SIG-M5 treated with dmso at 0.1 percent for 504 hours (cell line): ENCODE data around the gene LHFPL6.

Experiments
- DNase-seq: peaks from one replicate; lab custom pipeline; 2025; ENCODE audit not compliant: unreplicated experiment; lab: John Stamatoyannopoulos, UW

The LHFPL6 gene

GRCh38 chr13:39397226-39397895 lies 205.6 kb downstream of the LHFPL6 start:
- no peak for DNase-seq

GRCh38 chr13:39394796-39395678 lies 208.0 kb downstream of the LHFPL6 start:
- DNase-seq = no peak

- no peak for DNase-seq
These were observed 211.2 kb downstream of the LHFPL6 start for GRCh38 chr13:39391761-39392160.

- no peak for DNase-seq
These were observed 214.0 kb downstream of the LHFPL6 start for GRCh38 chr13:39389013-39389412.

GRCh38 chr13:39385621-39386231 lies 217.3 kb downstream of the LHFPL6 start:
- DNase-seq = no peak

GRCh38 chr13:39385154-39385553 lies 217.8 kb downstream of the LHFPL6 start:
- DNase-seq = no peak

GRCh38 chr13:39381456-39381855 lies 221.5 kb downstream of the LHFPL6 start:
- no peak for DNase-seq

GRCh38 chr13:39379667-39380655 lies 223.0 kb downstream of the LHFPL6 start:
- DNase-seq = no peak

- DNase-seq = no peak
These were observed 223.9 kb downstream of the LHFPL6 start for GRCh38 chr13:39379118-39379517.

- no peak for DNase-seq
These were observed 224.7 kb downstream of the LHFPL6 start for GRCh38 chr13:39378306-39378705.

- DNase-seq = no peak
These were observed 225.3 kb downstream of the LHFPL6 start for GRCh38 chr13:39377699-39378098.

- no peak for DNase-seq
These were observed 226.9 kb downstream of the LHFPL6 start for GRCh38 chr13:39376076-39376475.

GRCh38 chr13:39375601-39376000 lies 227.4 kb downstream of the LHFPL6 start:
- no peak for DNase-seq

- no peak for DNase-seq
These were observed 228.2 kb downstream of the LHFPL6 start for GRCh38 chr13:39374741-39375189.

- DNase-seq = no peak
These were observed 229.8 kb downstream of the LHFPL6 start for GRCh38 chr13:39373145-39373544.

- no peak for DNase-seq
These were observed 231.3 kb downstream of the LHFPL6 start for GRCh38 chr13:39371706-39372105.

- DNase-seq = no peak
These were observed 232.4 kb downstream of the LHFPL6 start for GRCh38 chr13:39370554-39370953.

GRCh38 chr13:39370048-39370447 lies 232.9 kb downstream of the LHFPL6 start:
- DNase-seq = no peak

- no peak for DNase-seq
These were observed 233.7 kb downstream of the LHFPL6 start for GRCh38 chr13:39369161-39369890.

GRCh38 chr13:39365879-39366278 lies 237.1 kb downstream of the LHFPL6 start:
- no peak for DNase-seq
